Dendritic cell treated with granulocyte-macrophage colony-stimulating factor and Interleukin-4, amounts not matched to agents 40 ng/mL and 50 ng/mL, for 4 days (primary cell): ENCODE results near the gene FCGR3A.
"Not testable (repeated sequence)": the region's sequence is repeated elsewhere in the genome, so short reads cannot be mapped to it uniquely, and the experiment has no call there.

Source experiments
- H3K27ac Mint-ChIP-seq: one replicate; pipeline ENCODE4 v1.8.0; 2022; ENCODE audit warnings: mild to moderate bottlenecking, mixed read lengths
- H3K27me3 Mint-ChIP-seq: one replicate; pipeline ENCODE4 v1.8.0; 2022; ENCODE audit warnings: mild to moderate bottlenecking, mixed read lengths
- H3K36me3 Mint-ChIP-seq: one replicate; pipeline ENCODE4 v1.8.0; 2022; ENCODE audit warnings: low read depth, mixed read lengths
- H3K4me1 Mint-ChIP-seq: one replicate; pipeline ENCODE4 v1.8.0; 2022; ENCODE audit warnings: low read depth, mixed read lengths
- H3K4me3 Mint-ChIP-seq: one replicate; pipeline ENCODE4 v1.8.0; 2022; ENCODE audit warnings: mild to moderate bottlenecking, moderate library complexity, mixed read lengths
- H3K9me3 Mint-ChIP-seq: one replicate; pipeline ENCODE4 v1.8.0; 2022; ENCODE audit warnings: mixed read lengths
- intact Hi-C: fragments of 100-400 bp; cut with micrococcal nuclease; formaldehyde crosslinking; loops from one replicate; pipeline ENCODE4 v1.15.0; 2022

FCGR3A gene

DNA sequence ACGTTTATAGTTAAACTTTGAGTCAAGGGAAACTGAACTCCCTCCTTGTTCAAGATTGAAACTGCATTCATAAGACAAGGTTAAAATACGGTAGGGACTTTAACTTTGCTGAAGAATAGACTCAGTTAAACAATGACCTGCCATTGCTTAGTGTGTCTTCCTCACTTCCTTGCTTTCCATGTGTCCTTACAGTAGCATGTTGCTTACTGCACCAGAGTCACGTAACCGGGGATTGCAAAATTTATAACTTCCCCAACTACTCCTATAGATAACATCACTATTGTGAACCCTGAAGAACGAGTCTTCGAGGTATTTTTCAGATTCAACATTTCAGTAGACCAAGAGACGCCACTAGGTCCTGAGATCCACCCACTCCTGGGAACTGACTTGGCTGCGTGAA lies 22.1 kb upstream of the FCGR3A start:
- H3K9me3 Mint-ChIP-seq, H3K27ac Mint-ChIP-seq, intact Hi-C loops, H3K36me3 Mint-ChIP-seq, H3K27me3 Mint-ChIP-seq, H3K4me3 Mint-ChIP-seq: not testable (repeated sequence)
- H3K4me1 Mint-ChIP-seq = peaks cover 12% of the 10 kb centered on the region

DNA sequence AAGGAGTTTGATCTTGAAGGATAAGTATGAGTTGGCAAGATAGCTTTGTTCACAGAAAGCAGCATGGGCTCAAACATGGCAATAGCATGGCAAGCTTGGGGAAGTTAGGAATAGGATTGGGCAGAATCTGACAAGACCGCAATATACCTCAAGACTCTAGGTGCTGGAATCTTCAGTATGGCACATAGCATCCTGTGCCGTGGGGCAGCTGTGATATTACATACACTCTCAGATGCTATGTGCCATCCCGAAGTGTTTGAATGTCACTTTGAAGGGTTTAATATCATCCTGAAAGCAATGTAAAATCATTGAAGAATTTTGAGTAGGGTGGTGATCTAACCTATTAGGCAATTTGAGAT lies 17.0 kb upstream of the FCGR3A start:
- H3K4me3 Mint-ChIP-seq, H3K9me3 Mint-ChIP-seq, H3K27me3 Mint-ChIP-seq, H3K36me3 Mint-ChIP-seq: not testable (repeated sequence)
- H3K27ac Mint-ChIP-seq = peak overlapping the region; percentile 78
- intact Hi-C loops = loop anchor here (10.0 kb wide), 1 partner anchor 168 kb away; no protein-coding TSS in a partner anchor
- peaks cover 22% of the 10 kb centered on the region for H3K4me1 Mint-ChIP-seq

DNA sequence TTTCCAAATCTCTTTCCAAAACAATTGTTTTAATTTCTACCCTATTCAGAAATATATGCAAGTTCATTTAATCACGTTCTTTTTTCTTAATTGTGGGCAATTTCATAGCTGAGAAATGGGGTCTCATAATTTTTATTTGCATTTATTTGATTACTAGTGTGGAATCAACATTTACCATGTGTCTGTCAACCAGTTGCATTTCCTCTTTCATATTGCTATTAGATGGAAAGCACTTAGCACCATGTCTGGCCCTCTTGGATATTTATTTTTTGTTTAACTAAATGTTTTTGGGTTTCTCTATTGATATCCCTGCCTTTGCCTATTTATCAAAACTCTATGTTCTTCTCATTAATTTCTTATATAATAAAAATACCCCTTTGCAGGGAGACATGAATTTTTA lies 13.9 kb upstream of the FCGR3A start:
- peaks cover 22% of the 10 kb centered on the region for H3K4me1 Mint-ChIP-seq
- not testable (repeated sequence) for H3K9me3 Mint-ChIP-seq, H3K27ac Mint-ChIP-seq, H3K4me3 Mint-ChIP-seq, H3K36me3 Mint-ChIP-seq, H3K27me3 Mint-ChIP-seq
- intact Hi-C loops = loop anchor here (10.0 kb wide), 1 partner anchor 171 kb away; no protein-coding TSS in a partner anchor

DNA sequence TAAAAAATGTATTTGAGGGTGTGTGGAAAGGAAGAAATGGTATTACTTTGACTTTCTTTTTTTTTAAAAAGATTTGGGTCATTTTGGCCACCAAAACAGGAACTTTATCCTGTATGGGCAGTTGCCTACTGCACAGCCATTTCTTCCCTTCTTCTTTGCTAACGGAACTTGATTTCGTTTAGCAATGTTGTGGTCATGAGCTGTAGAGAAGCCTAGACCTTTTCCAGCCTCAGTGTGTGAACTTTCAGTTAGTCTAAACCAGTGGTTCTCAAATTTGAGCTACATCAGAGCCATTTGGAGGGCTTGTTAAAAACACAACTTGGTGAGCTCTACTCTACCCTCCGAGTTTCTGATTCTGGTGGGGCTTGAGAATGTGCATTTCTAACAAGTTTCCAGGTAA lies 12.8 kb upstream of the FCGR3A start:
- intact Hi-C loops = loop anchor here (10.0 kb wide), 1 partner anchor 172 kb away; no protein-coding TSS in a partner anchor
- not testable (repeated sequence) for H3K36me3 Mint-ChIP-seq, H3K27me3 Mint-ChIP-seq, H3K9me3 Mint-ChIP-seq, H3K4me3 Mint-ChIP-seq
- Mint-ChIP-seq H3K27ac (peak overlapping the region; percentile 76), H3K4me1 (peaks cover 22% of the 10 kb centered on the region)

DNA sequence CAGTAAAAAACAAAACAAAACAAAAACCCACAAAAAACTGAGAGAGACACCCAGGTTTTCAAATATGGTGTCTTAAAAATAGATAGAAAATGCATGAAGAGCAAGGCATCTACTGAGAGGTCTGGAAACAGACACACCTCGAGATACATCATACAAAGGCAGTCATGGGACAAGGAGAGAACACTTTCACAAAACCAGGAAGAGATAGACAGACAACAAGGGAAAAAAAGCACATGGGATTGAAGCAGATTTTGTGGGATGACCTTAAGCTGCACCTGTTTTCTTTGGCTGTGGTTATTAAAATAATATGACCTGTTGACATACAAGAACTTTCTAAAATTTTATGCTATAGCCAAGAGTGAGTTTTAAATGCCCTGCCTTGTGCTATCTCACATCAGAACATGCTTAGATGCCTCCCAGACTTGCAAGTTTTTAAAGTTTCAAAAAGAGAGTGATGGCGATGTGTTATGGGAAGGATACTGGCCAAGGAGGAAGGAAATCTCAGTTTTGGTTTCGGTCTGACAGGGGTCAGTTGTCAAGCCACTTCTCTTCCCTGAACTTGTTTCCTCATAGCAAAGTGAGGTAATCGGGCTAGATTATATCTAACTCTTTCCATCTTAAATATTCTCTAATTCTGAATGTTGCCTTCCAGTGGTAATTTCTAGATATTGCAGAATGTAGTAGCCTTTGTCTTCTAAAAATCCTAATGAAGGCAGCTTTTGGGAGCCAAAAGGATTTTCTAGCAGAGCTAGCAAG lies 11.5 kb upstream of the FCGR3A start:
- not testable (repeated sequence) for H3K36me3 Mint-ChIP-seq, H3K9me3 Mint-ChIP-seq, H3K27me3 Mint-ChIP-seq, H3K4me3 Mint-ChIP-seq
- intact Hi-C loops = loop anchor here (10.0 kb wide), 1 partner anchor 174 kb away; no protein-coding TSS in a partner anchor
- peaks cover 19% of the 10 kb centered on the region for H3K4me1 Mint-ChIP-seq
- H3K27ac Mint-ChIP-seq = peak overlapping the region; percentile 74

DNA sequence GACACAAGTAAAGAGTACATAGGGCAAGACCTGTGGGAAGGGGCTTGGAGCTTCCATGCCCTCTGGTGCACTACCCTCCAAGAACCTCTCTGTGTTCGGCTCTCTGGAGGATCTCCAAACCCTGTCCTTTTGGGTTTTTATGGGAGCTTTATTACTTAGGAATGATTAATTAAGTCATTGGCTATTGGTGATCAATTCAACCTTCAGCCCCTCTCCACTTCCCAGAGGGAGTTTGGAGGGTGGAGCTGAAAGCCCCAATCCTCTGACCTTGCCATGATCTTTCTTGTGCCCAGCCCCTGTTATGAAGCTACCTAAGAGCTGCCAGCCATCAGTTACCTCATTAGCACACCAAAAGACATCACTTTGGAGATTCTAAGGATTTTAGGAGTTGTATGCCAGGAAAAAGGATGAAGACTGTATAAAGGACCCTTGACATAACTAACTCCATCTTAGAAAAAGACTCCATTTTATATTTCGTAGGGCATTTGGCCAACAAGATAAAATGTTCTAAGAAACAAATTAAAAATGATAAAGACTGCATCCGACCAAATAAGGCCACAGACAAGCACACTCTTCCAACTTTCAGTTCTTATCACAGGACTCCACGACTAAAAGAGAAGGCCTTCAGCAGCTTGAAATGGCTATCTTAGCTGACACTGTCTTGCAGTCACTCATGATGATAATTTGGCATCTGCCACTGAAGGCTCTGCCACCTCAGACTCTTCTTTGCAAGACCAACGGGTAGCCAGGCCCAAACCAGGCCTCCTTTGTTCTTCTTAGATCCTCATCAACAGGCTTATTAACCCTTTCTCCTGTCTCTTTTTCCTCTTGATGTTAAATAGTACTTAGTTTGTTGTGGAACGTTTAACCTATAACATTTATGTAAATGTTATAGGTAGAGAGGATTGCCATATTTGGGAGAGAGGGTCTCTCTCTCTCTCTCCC lies 8.2 kb upstream of the FCGR3A start:
- intact Hi-C loops = loop anchor here (10.0 kb wide), 1 partner anchor 77 kb away; the partner anchor contains the start of gene FCGR3B
- not testable (repeated sequence) for H3K9me3 Mint-ChIP-seq, H3K36me3 Mint-ChIP-seq, H3K27me3 Mint-ChIP-seq, H3K4me3 Mint-ChIP-seq, H3K27ac Mint-ChIP-seq
- H3K4me1 Mint-ChIP-seq = peaks cover 32% of the 10 kb centered on the region

DNA sequence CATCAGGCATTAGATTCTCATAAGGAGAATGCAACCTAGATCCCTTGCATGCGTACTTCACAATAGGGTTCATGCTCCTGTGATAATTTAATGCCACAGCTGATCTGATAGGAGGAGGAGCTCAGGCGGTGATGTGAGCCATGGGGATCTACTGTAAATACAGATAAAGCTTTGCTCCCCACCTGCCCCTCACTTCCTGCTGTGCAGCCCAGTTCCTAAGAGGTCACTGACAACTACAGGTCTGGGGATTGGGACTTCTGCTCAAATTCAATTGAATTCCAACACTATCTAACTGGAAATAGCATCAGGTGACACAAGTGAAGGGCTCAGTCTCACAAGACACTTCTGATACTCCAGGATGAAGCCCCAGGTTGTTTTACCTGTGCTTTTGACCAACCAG lies 7.4 kb upstream of the FCGR3A start:
- H3K27ac Mint-ChIP-seq, H3K4me3 Mint-ChIP-seq, H3K9me3 Mint-ChIP-seq, H3K27me3 Mint-ChIP-seq, H3K36me3 Mint-ChIP-seq: not testable (repeated sequence)
- peaks cover 32% of the 10 kb centered on the region for H3K4me1 Mint-ChIP-seq
- intact Hi-C loops = loop anchor here (10.0 kb wide), 1 partner anchor 78 kb away; the partner anchor contains the start of gene FCGR3B

DNA sequence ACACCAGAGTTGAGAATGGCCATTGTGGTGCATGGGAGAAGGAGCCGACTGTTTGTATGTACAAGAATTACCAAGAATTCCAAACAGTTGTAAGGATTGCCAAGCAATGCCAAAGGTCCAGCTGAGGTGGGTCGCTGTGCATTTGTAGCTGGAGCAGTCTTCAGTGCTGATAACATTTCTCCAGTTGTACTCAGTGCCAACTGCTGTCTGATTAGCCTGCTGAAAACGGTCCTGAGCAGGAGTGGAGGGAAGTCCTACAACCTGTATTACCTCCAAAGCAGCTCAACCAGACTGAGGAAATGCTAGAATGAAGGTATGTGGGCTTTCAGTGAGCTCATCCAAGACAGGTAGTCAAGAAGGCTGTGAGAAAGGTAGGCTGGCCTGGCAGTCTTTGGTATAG lies 6.5 kb upstream of the FCGR3A start:
- intact Hi-C loops = loop anchor here (10.0 kb wide), 1 partner anchor 79 kb away; the partner anchor contains the start of gene FCGR3B
- not testable (repeated sequence) for H3K27me3 Mint-ChIP-seq, H3K9me3 Mint-ChIP-seq, H3K36me3 Mint-ChIP-seq, H3K4me3 Mint-ChIP-seq
- Mint-ChIP-seq H3K27ac (peak overlapping the region; percentile 89), H3K4me1 (peaks cover 35% of the 10 kb centered on the region)

DNA sequence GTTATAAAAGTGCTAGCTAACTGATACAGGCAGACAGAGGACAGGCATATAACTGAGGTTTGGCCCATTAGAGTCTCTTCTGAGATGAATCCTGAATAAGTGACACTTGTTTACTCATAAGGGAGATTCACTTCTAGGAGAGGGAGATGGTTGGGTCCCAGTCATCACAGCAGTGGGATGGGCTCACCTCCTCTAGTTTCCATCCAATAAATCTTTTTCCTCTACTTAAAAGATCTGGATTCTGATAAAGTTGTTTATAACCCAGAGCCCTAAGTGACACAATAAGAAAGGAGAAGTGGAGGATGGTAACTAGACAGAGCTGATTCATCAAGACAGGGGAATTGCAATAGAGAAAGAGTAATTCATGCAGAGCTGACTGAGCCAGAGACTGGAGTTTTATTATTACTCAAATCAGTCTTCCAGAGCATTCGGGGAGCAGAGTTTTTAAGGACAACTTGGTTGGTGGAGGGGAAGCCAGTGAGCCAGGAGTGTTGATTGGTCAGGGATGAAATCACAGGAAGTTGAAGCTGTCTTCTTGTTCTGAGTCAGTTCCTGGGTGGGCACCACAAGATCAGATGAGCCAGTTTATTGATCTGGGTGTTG lies 5.3 kb upstream of the FCGR3A start:
- H3K9me3 Mint-ChIP-seq, H3K27me3 Mint-ChIP-seq, H3K36me3 Mint-ChIP-seq, H3K4me3 Mint-ChIP-seq: not testable (repeated sequence)
- H3K27ac Mint-ChIP-seq = peak overlapping the region; percentile 89
- intact Hi-C loops = loop anchor here (10.0 kb wide), 1 partner anchor 80 kb away; the partner anchor contains the start of gene FCGR3B
- peaks cover 37% of the 10 kb centered on the region for H3K4me1 Mint-ChIP-seq

DNA sequence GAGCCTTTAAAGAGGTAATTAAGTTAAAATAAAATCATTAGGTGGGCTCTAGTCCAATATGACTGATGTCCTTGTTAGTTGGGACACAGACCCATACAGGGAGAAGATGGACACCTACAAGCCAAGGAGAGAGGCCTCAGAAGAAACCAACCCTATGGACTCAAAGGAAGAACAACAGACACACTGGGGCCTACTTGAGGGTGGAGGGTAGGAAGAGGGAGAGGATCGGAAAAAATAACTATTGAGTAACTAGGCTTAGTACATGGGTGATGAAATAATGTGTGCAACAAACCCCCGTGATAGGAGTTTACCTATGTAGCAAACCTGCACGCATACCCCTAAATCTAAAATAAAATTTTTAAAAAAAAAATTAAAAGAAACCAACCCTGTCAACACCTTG lies 4.7 kb upstream of the FCGR3A start:
- H3K27ac Mint-ChIP-seq = peak overlapping the region; percentile 89
- not testable (repeated sequence) for H3K27me3 Mint-ChIP-seq, H3K36me3 Mint-ChIP-seq, H3K9me3 Mint-ChIP-seq
- peak overlapping the region; percentile 9 for H3K4me3 Mint-ChIP-seq
- intact Hi-C loops = loop anchor here (10.0 kb wide), 1 partner anchor 80 kb away; the partner anchor contains the start of gene FCGR3B
- peaks cover 42% of the 10 kb centered on the region for H3K4me1 Mint-ChIP-seq

DNA sequence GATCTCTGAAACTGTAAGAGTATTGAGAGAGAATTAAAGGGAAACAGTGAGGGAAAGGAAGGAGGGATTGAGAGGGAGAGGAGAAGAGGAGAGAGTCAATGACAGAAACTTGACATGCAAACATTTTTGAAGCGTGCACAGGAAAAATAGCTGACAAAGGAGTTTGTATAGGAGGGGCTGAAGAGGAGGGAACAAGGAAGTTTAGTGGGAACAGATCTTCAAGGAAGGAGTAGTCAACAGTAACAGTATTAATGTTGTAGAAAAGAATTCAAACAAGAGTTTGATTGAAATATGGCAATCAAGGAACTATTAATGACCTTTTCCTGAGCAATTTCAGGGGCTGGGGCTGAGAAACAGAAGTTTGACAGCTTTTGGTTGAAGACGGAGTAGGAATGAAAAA lies 4.0 kb upstream of the FCGR3A start:
- intact Hi-C loops = loop anchor here (10.0 kb wide), 1 partner anchor 81 kb away; the partner anchor contains the start of gene FCGR3B

DNA sequence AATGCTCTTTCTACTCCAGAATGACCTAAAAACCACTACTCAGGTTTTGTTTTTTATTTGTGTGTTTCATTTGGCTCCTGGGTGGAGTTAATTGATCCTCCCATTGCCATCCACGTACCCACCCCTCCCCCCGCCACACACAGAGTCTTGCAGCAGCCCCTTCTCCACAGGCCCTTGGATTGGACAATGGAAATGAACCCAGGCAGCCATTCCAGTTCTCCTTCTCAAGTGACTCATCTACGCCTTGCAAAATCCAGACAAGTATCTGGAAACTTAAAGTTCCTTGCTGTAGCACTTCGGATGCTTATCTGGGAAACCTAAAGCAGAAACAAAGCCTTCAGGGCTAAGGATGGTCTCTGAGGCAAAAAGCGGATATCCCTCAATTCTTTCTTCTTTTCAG lies 1.3 kb upstream of the FCGR3A start:
- not testable (repeated sequence) for H3K36me3 Mint-ChIP-seq, H3K27me3 Mint-ChIP-seq, H3K9me3 Mint-ChIP-seq, H3K4me3 Mint-ChIP-seq
- Mint-ChIP-seq H3K4me1 (peaks cover 41% of the 10 kb centered on the region), H3K27ac (peak overlapping the region; percentile 34)
- intact Hi-C loops = loop anchor here (10.0 kb wide), 1 partner anchor 84 kb away; the partner anchor contains the start of gene FCGR3B

More for the DNA sequence above, 4.0 kb upstream of the FCGR3A start:
- Mint-ChIP-seq H3K4me1 (peaks cover 44% of the 10 kb centered on the region), H3K27ac (peak overlapping the region; percentile 89)
- H3K27me3 Mint-ChIP-seq, H3K9me3 Mint-ChIP-seq, H3K4me3 Mint-ChIP-seq, H3K36me3 Mint-ChIP-seq: not testable (repeated sequence)

DNA sequence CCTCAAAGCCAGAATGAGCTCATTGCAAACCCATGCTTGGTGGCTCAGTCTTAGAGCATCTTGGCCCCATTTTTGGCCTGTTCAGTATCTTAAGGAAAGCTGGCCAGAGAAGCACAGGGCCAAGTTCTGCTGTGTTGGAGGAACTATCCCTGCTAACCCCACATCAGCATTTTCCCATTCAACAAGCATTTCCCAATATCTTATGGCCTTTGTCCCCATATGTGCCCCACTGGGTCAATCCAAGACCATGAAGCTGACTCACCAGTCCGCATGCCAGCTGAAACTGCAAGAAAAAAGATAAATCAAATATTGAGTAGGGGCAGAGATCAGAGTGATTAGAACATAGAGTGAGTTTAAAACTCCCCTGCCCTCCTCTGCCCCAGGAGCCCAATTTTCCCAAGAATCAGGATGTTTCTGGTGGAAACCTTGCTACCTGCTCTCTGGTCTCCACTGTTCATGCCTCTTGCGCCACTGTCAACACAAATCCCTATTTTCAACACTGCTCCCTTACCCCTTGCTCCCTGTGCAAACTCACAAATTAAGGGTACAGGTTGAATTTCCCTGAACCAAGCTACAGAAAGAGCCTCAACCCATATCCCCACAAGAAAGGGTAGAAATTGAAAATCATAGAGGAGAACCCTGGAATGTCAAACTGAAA lies 740 bp downstream of the FCGR3A start:
- intact Hi-C loops, H3K36me3 Mint-ChIP-seq, H3K27me3 Mint-ChIP-seq, H3K9me3 Mint-ChIP-seq: not testable (repeated sequence)
- Mint-ChIP-seq H3K4me1 (peaks cover 30% of the 10 kb centered on the region), H3K27ac (peak overlapping the region; percentile 70), H3K4me3 (peak overlapping the region; percentile 57)
